GM19023 (cell line): Measurements from ENCODE around the gene TCOF1.

Source experiments
- ATAC-seq: cut with Tn5 transposase; IDR thresholded peaks from one replicate; pipeline ENCODE4 v1.9.1; 2021; ENCODE audit warnings: mild to moderate bottlenecking, moderate library complexity; ENCODE audit not compliant: unreplicated experiment

The TCOF1 gene

DNA sequence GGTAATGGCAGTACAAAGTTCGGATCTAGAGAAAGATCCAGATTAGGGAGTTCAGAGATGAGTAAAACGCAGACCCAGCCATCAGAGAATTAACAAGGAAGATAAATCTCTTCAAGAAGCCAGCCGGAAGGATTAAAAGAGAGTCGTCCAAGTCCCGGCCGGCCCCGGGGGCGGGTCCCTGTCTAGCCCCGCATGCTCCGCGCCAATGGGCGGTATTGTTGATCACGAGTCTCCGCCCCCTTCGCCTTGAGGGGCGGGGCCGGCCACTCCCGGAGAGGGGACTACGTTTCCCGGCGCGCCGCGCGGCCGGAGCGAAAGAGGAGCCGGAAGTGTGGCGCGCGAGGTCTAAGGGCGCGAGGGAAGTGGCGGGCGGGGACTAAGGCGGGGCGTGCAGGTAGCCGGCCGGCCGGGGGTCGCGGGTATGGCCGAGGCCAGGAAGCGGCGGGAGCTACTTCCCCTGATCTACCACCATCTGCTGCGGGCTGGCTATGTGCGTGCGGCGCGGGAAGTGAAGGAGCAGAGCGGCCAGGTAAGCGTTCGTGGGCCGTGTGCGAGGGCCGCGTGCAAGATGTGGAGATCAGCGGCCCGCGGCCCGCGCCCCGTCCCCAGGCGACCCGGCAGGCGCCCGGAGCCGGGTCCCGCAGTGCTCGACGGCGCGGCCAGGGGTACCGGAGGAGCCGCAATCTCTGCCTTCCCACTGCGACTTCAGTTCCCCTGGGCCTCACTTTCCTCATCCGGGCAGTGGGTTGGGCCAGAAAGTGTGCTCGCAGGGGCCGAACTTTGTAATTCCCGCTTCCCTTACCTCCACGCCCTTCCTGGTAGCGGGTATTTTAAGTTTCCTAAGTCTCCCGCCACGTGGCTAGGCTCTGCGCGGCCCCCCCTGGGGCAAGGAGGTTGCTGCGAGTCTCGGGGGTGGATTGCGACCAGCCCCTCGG lies at the start of gene TCOF1:
Gene TCOF1 (plus strand): TSS at position 372 of the 935 bp plus-strand sequence. CDS start 50 bp downstream, at position 422.
- peak; percentile 96 for ATAC-seq

- no peak for ATAC-seq
Measured at GRCh38 chr5:150309101-150309885, 48.2 kb upstream of the TCOF1 start.

DNA sequence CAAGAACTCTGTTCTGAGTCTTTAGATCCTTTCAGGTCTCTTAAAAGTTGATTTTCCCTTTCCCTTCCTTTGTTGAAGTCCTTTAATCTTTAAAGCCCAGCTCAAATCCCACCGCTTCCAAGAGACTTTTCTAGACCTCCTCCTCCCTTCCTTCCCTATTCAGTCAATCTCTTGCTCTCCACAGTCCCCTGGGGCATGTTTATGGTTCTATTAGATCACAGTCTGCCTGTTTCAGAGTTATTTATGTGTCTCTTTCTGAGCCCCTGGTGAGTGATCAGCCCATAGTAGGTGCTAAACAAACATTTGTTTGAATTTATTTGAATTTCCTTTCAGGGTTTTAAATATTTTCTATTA lies 47.6 kb upstream of the TCOF1 start:
- ATAC-seq: no peak

DNA sequence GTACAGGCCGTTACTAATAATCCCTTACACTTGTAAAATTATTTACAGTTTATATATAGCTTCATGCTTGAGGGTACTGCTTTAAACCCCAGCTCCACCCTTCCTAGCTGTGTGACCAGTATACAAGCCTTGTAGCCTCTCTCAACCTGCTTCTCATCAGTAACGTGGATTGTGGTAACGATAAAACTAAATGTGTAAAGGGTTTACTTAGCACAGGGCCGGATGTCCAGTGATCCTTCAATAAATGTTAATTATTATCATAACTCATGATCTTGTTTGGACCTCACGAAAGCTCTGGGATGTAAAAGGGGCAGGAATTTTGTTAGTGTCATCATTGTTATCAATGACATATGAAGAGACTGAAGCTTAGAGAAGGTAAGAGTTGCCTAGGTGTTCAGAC lies 47.3 kb upstream of the TCOF1 start:
- no peak for ATAC-seq

GRCh38 chr5:150311015-150311692 lies 46.3 kb upstream of the TCOF1 start:
- ATAC-seq: no peak

GRCh38 chr5:150312518-150312917 lies 45.0 kb upstream of the TCOF1 start:
- ATAC-seq: no peak

- ATAC-seq: no peak
Measured at GRCh38 chr5:150313501-150313900, 44.0 kb upstream of the TCOF1 start.

- ATAC-seq: no peak
Measured at GRCh38 chr5:150313921-150314716, 43.4 kb upstream of the TCOF1 start.

- ATAC-seq: no peak
Measured at GRCh38 chr5:150315245-150315644, 42.3 kb upstream of the TCOF1 start.

GRCh38 chr5:150316320-150316719 lies 41.2 kb upstream of the TCOF1 start:
- no peak for ATAC-seq

DNA sequence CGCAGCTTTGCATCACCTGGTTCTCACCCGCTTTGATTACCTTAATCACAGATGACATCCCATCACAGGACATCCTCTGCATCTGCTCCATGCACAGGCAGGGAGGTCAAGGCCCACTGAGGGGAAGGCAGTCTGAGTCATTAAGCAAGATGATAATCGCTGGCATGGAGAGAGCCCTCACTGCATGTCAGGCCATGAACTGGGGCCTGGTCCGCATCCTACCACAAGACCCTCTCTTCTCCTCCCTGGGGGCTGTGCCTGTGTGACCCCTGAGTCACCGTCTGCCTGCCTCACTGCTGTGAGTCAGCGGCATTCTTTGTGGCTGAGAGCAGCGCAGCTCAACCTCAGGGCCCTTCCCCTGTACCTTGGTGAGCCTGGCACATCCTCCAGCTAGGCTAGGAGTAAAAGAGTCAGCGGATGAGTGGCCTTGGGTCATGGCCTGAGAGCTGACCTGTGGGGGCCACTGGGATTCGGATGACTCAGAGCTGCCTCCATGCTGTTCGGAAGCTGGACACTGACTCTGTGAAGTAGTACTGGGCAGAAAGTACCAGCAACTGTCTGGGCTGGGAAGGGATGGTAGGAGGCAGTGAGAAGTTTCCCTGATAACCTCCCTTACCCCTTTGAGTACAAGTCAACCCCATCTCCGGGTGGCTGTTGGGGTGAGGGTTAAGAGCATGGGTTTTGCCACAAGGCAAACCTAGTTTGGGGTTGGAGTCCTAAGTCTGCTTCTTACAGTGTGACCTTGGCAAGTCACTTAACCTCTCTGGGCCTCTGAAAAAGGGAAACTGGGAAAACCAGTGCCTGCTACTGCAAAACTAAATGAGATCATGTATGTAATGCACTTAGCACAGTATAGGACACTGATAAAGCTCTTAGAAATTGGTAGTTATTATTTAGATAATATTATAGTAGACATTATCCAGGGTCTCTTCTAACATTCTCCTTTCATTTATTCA lies 40.2 kb upstream of the TCOF1 start:
- no peak for ATAC-seq

- no peak for ATAC-seq
Measured at GRCh38 chr5:150318613-150319483, 38.6 kb upstream of the TCOF1 start.

DNA sequence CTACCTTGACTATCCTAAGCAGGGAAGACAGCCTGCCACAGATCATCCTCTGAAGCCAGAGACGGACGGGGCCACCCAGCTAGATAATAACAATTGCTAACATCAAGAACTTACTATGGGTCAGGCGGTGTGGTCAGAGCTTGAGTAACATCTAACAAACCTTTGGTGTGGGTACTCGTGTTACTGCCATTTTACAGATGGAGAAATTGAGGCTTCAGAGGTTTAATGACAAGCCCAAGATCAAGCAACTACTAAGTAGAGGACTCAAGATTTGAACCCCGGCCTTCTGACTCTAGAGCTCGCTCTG lies 38.1 kb upstream of the TCOF1 start:
- ATAC-seq: no peak

DNA sequence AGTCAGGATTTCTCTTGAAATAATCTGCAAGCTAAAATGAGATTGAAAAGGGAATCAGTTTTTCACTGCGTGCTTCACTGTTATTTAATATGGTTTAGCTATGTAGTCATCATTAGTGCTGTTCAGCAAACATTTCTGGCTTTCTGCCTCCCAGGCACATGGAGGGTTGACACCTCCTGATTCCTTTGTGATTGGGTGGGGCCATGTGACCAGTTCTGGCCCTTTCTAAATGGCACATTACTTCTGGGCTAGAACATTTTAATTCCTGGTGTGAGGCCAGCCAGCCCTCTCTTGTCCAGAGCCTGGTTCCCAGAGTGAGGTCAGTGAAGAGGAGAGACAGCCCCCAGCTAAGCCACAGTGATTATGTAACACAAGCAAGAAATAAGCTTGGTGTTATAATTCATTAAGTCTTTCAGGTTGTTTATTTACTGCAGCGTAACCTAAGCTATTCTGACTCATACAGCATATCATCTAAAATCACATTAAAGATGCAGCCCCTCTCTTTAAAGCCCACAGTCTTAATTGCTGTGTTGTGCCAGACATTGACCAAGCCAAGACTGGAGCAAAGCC lies 37.4 kb upstream of the TCOF1 start:
- no peak for ATAC-seq

DNA sequence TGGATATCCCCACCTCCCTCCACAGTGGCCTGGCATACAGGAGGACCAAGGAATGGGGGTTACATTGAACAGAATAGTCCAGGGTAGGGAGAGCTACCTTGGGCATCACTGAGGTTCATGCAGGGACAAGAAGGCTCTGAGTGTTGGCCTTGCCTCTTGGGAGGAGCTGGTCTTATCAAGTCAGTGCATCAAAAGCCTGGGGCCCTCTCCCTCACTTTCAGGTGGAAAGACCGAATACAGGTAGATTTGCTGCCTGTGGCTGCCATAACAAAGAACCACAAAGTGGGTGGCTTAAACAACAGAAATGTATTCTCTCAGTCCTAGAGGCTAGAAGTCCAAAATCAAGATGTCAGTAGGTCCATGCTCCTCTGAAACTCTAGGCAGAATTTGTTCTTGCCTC lies 36.3 kb upstream of the TCOF1 start:
- no peak for ATAC-seq

- ATAC-seq: no peak
Measured at GRCh38 chr5:150321784-150322183, 35.7 kb upstream of the TCOF1 start.

- ATAC-seq: no peak
Measured at GRCh38 chr5:150322202-150322601, 35.3 kb upstream of the TCOF1 start.

DNA sequence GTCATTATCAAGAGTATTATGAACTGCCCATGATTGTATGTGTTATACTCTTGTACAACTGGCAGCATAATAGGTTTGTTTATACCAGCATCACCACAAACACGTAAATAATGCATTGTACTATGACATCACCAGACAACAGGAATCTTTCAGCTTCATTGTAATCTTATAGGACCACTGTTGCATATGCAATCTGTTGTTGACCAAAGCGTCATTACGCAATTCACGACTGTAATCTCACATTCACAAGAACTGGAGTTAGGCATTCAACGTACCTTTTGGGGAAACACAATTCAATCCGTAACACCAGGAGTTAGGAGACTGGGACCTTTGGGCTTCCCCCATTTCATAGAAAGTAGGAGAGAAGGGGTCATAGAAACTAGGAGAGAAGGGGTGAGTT lies 34.4 kb upstream of the TCOF1 start:
- ATAC-seq: no peak
